ENCODE data around the gene ABCC1.

The ABCC1 gene

DNA sequence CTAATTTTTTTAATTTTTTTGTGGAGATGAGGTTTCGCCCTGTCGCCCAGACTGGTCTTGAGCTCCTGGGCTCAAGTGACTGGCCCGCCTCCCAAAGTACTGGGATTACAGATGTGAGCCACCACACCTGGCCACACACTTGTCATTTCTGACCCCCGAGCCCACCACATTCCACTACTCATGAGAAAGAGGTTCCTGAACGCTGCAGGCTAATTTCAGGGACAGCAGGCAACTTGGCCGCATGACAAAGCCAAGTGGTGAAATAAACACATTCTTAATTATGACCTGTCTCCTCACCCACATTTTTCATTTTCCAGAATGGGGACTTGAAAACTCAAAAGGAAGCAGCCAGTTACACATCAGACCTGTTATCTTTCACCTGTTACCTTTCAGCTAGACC, 159.3 kb downstream of the ABCC1 start (continued):
- TF ChIP-seq, protein P1, sequence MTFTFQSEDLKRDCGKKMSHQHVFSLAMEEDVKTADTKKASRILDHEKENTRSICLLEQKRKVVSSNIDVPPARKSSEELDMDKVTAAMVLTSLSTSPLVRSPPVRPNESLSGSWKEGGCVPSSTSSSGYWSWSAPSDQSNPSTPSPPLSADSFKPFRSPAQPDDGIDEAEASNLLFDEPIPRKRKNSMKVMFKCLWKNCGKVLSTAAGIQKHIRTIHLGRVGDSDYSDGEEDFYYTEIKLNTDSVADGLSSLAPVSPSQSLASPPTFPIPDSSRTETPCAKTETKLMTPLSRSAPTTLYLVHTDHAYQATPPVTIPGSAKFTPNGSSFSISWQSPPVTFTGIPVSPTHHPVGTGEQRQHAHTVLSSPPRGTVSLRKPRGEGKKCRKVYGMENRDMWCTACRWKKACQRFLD (tag by site-specific recombination; IDR thresholded peaks at IDR 0.05) = no peak
- TF ChIP-seq, protein P2, sequence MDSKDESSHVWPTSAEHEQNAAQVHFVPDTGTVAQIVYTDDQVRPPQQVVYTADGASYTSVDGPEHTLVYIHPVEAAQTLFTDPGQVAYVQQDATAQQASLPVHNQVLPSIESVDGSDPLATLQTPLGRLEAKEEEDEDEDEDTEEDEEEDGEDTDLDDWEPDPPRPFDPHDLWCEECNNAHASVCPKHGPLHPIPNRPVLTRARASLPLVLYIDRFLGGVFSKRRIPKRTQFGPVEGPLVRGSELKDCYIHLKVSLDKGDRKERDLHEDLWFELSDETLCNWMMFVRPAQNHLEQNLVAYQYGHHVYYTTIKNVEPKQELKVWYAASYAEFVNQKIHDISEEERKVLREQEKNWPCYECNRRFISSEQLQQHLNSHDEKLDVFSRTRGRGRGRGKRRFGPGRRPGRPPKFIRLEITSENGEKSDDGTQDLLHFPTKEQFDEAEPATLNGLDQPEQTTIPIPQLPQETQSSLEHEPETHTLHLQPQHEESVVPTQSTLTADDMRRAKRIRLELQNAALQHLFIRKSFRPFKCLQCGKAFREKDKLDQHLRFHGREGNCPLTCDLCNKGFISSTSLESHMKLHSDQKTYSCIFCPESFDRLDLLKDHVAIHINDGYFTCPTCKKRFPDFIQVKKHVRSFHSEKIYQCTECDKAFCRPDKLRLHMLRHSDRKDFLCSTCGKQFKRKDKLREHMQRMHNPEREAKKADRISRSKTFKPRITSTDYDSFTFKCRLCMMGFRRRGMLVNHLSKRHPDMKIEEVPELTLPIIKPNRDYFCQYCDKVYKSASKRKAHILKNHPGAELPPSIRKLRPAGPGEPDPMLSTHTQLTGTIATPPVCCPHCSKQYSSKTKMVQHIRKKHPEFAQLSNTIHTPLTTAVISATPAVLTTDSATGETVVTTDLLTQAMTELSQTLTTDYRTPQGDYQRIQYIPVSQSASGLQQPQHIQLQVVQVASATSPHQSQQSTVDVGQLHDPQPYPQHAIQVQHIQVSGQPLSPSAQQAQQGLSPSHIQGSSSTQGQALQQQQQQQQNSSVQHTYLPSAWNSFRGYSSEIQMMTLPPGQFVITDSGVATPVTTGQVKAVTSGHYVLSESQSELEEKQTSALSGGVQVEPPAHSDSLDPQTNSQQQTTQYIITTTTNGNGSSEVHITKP (tag by site-specific recombination; IDR thresholded peaks at IDR 0.05) = no peak
- TF ChIP-seq ZNF830 (tag by site-specific recombination; IDR thresholded peaks at IDR 0.05; ENCODE audit: low read depth) = no peak

DNA sequence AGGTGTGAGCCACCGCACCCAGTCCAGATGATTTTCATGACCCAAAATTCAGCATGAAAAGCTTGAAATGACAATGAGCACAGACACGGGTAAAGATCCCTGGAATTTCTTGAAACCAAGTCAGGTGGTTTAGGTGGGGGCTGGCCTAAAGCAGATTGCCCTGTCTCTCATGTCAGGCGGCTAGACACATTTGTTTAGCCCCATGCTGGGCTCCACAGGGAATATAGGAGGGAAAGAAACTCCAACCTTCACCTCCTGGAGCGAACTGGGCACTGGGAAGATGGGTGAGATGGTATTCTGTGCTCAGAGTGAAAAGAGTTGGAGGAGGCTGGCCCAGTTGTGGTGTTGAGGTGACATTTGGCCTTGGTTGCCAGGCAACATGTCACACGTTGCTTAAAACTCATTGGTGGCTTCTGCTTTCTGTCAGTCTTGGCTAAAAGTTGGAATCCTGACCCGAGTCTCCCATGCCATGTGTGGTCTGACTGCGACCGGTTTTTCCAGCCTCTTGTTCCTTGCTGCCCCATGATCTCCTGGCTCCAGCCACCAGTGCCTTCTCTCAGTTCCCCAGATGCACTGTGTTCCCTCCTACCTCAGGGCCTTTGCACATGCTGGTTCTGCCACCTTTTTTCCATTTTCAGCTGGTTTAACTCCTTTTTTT, 160.2 kb downstream of the ABCC1 start:
- peaks cover 13 to 70% of the 10 kb centered on the region in 2 experiments; a peak in 2 of 3 replicates for H3K36me3 ChIP-seq (ENCODE audit: control insufficient read depth in 2 of 2, insufficient read depth in 1 of 2, low read length in 2 of 2)
- ChIA-PET POLR2A (no interaction called here), CTCF (interaction anchor here (0.9 kb wide), 1 partner anchor 13 kb away, joined by 3 read pairs; no protein-coding TSS in a partner anchor)
- no peak overlapping the region for H3K4me3 ChIP-seq (ENCODE audit: low read depth, low read length)
- H3K4me1 ChIP-seq (ENCODE audit: control insufficient read depth, insufficient read depth, low read length) = no peaks in the 10 kb centered on the region
- no peak overlapping the region for H3K27ac ChIP-seq (ENCODE audit: extremely low read depth, low read depth, low read length)
- TF ChIP-seq ZNF623 (tag by site-specific recombination; IDR thresholded peaks at IDR 0.05) (peak; percentile 98), ZNF658 (tag by site-specific recombination; IDR thresholded peaks at IDR 0.05) (no peak)
- TF ChIP-seq, protein P3, sequence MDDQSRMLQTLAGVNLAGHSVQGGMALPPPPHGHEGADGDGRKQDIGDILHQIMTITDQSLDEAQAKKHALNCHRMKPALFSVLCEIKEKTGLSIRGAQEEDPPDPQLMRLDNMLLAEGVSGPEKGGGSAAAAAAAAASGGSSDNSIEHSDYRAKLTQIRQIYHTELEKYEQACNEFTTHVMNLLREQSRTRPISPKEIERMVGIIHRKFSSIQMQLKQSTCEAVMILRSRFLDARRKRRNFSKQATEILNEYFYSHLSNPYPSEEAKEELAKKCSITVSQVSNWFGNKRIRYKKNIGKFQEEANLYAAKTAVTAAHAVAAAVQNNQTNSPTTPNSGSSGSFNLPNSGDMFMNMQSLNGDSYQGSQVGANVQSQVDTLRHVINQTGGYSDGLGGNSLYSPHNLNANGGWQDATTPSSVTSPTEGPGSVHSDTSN (CRISPR knock-in tag; IDR thresholded peaks at IDR 0.05) = no peak
- H3K9me3 ChIP-seq (ENCODE audit: control insufficient read depth, insufficient read depth, low read depth, low read length) = no peaks in the 10 kb centered on the region

DNA sequence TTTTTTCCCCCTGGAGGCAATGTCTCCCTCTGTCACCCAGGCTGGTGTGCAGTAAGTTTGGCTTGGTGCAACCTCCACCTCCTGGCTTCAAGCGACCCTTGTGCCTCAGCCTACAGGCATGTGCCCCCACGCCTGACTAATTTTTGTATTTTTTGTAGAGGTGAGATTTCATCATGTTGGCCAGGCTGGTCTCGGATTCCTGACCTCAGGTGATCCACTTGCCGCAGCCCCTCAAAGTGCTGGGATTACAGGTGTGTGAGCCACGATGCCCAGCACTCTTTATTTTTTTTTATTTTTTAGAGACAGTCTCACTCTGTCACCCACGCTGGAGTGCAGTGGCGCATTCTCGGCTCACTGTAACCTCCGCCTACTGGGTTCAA, 160.7 kb downstream of the ABCC1 start:
- ChIA-PET POLR2A (no interaction called here), CTCF (no interaction called here)
- no peak overlapping the region for H3K27ac ChIP-seq (ENCODE audit: extremely low read depth, low read depth, low read length)
- no peak overlapping the region for H3K4me3 ChIP-seq (ENCODE audit: low read depth, low read length)
- no peaks in the 10 kb centered on the region for H3K9me3 ChIP-seq (ENCODE audit: control insufficient read depth, insufficient read depth, low read depth, low read length)
- no peak for TF ChIP-seq ZNF785 (tag by site-specific recombination; IDR thresholded peaks at IDR 0.05)
- TF ChIP-seq ZFHX2 (tag by site-specific recombination; conservative IDR thresholded peaks at IDR 0.05) = no peak
- TF ChIP-seq, protein P4, sequence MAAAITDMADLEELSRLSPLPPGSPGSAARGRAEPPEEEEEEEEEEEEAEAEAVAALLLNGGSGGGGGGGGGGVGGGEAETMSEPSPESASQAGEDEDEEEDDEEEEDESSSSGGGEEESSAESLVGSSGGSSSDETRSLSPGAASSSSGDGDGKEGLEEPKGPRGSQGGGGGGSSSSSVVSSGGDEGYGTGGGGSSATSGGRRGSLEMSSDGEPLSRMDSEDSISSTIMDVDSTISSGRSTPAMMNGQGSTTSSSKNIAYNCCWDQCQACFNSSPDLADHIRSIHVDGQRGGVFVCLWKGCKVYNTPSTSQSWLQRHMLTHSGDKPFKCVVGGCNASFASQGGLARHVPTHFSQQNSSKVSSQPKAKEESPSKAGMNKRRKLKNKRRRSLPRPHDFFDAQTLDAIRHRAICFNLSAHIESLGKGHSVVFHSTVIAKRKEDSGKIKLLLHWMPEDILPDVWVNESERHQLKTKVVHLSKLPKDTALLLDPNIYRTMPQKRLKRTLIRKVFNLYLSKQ (tag by site-specific recombination; IDR thresholded peaks at IDR 0.05; ENCODE audit: borderline replicate concordance) = no peak
- TF ChIP-seq GLI4 (tag by site-specific recombination; IDR thresholded peaks at IDR 0.05) = no peak
- no peak for TF ChIP-seq KLF9 (tag by site-specific recombination; IDR thresholded peaks at IDR 0.05; ENCODE audit: low read depth)
- H3K4me1 ChIP-seq (ENCODE audit: control insufficient read depth, insufficient read depth, low read length) = no peaks in the 10 kb centered on the region
- peaks cover 13 to 73% of the 10 kb centered on the region in 2 experiments; a peak in 2 of 3 replicates for H3K36me3 ChIP-seq (ENCODE audit: control insufficient read depth in 2 of 2, insufficient read depth in 1 of 2, low read length in 2 of 2)

DNA sequence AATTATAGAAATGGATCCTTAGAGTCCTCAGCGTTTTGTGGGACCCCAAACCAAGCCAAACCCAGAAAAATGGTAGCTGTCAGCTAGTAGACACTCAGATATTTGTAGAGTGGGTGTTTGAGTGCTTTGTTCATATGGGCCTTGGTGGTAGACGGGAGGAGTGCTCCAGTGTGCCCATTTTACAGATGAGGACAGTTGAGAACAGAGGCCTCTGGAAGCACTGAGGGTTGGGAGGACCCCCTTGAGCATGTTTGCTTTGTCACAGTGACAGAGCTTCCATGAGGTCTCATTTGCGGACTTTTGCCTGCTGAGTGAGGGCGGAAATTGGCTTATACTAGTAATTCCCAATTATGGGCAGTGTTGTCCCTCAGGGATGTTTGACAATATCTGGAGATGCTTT, 162.2 kb downstream of the ABCC1 start:
- CTCF ChIA-PET = no interaction called here
- POLR2A ChIA-PET = no interaction called here
- Histone ChIP-seq H3K4me1 (ENCODE audit: control insufficient read depth, insufficient read depth, low read length) (no peaks in the 10 kb centered on the region), H3K36me3 (ENCODE audit: control insufficient read depth in 2 of 2, insufficient read depth in 1 of 2, low read length in 2 of 2) (peaks cover 16 to 76% of the 10 kb centered on the region in 2 experiments; a peak in 2 of 3 replicates), H3K4me3 (ENCODE audit: low read depth, low read length) (no peak overlapping the region), H3K9me3 (ENCODE audit: control insufficient read depth, insufficient read depth, low read depth, low read length) (no peaks in the 10 kb centered on the region), H3K27ac (ENCODE audit: extremely low read depth, low read depth, low read length) (no peak overlapping the region)
- TF ChIP-seq ZNF791 (tag by site-specific recombination; IDR thresholded peaks at IDR 0.05) (no peak), GLIS2 (tag by site-specific recombination; IDR thresholded peaks at IDR 0.05) (no peak), TCF7L2 (IDR thresholded peaks at IDR 0.05; ENCODE audit: borderline replicate concordance, low read depth, low read length) (no peak), ZNF114 (tag by site-specific recombination; IDR thresholded peaks at IDR 0.05) (no peak), ZNF302 (tag by site-specific recombination; IDR thresholded peaks at IDR 0.05; ENCODE audit: low read depth) (no peak), ZNF366 (tag by site-specific recombination; conservative IDR thresholded peaks at IDR 0.05) (no peak), SETDB1 (IDR thresholded peaks at IDR 0.05; ENCODE audit: insufficient read length, low read length) (no peak)
- TF ChIP-seq, protein P4 (tag by site-specific recombination; IDR thresholded peaks at IDR 0.05; ENCODE audit: borderline replicate concordance) = no peak
- TF ChIP-seq, protein P5, sequence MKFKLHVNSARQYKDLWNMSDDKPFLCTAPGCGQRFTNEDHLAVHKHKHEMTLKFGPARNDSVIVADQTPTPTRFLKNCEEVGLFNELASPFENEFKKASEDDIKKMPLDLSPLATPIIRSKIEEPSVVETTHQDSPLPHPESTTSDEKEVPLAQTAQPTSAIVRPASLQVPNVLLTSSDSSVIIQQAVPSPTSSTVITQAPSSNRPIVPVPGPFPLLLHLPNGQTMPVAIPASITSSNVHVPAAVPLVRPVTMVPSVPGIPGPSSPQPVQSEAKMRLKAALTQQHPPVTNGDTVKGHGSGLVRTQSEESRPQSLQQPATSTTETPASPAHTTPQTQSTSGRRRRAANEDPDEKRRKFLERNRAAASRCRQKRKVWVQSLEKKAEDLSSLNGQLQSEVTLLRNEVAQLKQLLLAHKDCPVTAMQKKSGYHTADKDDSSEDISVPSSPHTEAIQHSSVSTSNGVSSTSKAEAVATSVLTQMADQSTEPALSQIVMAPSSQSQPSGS (tag by site-specific recombination; IDR thresholded peaks at IDR 0.05; ENCODE audit: low read depth) = no peak
